ENCODE results near the gene DGCR2. TPM values are rescaled to one million over a fixed set of nuclear protein-coding genes. Genes with fewer than 3 reads are reported as not detected.

The DGCR2 gene
- total and polyA plus RNA-seq, 2 donors from 2014 or later = 37.5 to 67.7 TPM

Other genes starting within 250 kb of the DGCR2 start
- gene DGCR6, start 216.1 kb downstream of the DGCR2 start, total RNA-seq = 1.7 TPM
- gene DGCR6, start 216.1 kb downstream of the DGCR2 start, polyA plus RNA-seq (ENCODE audit: insufficient read depth, low read depth, low replicate concordance) = 3.7 TPM
- 6.7 TPM for gene PRODH, start 186.1 kb downstream of the DGCR2 start, total RNA-seq
- 8.2 TPM for gene PRODH, start 186.1 kb downstream of the DGCR2 start, polyA plus RNA-seq (ENCODE audit: insufficient read depth, low read depth, low replicate concordance)
- not detected for gene TSSK2, start 8.9 kb upstream of the DGCR2 start, total RNA-seq
- gene TSSK2, start 8.9 kb upstream of the DGCR2 start, polyA plus RNA-seq (ENCODE audit: insufficient read depth, low read depth, low replicate concordance) = not detected
- gene ESS2, start 22.2 kb upstream of the DGCR2 start, total RNA-seq = 14.3 TPM
- gene ESS2, start 22.2 kb upstream of the DGCR2 start, polyA plus RNA-seq (ENCODE audit: insufficient read depth, low read depth, low replicate concordance) = 15.3 TPM
- not detected for gene GSC2, start 27.9 kb upstream of the DGCR2 start, total RNA-seq
- gene GSC2, start 27.9 kb upstream of the DGCR2 start, polyA plus RNA-seq (ENCODE audit: insufficient read depth, low read depth, low replicate concordance) = not detected
- gene SLC25A1, start 56.3 kb upstream of the DGCR2 start, total RNA-seq = 62.6 TPM
- 128 TPM for gene SLC25A1, start 56.3 kb upstream of the DGCR2 start, polyA plus RNA-seq (ENCODE audit: insufficient read depth, low read depth, low replicate concordance)
- gene CLTCL1, start 169.3 kb upstream of the DGCR2 start, total RNA-seq = 6.3 TPM
- gene CLTCL1, start 169.3 kb upstream of the DGCR2 start, polyA plus RNA-seq (ENCODE audit: insufficient read depth, low read depth, low replicate concordance) = 4.0 TPM

Data from kidney (tissue), 2 donors.